SW 1271 (cell line): ENCODE data around the gene DUSP9.
"Not testable (repeated sequence)": the region's sequence is repeated elsewhere in the genome, so short reads cannot be mapped to it uniquely, and the experiment has no call there.

Source experiments
- DNase-seq, 2 experiments: peaks; one replicate each; lab custom pipeline; 2025; lab: John Stamatoyannopoulos, UW

The DUSP9 gene

GRCh38 chrX:153646620-153647373, at the start of gene DUSP9:
Gene DUSP9, plus strand, starts transcription at chrX:153647203. Its CDS starts 751 bp downstream, at chrX:153647954.
- DNase-seq = peak in 1 of 2 experiments; percentile 11

GRCh38 chrX:153598541-153599191, 48.3 kb upstream of the DUSP9 start, which contains the start of gene CCNQ:
Gene CCNQ, minus strand, starts transcription at chrX:153599139. Its CDS starts 66 bp downstream, at chrX:153599073.
- DNase-seq = no peak

- peak; percentile 42 to 80 for DNase-seq
Observed at GRCh38 chrX:153599192-153600031, 47.6 kb upstream of the DUSP9 start.

GRCh38 chrX:153600032-153600373, 47.0 kb upstream of the DUSP9 start:
- DNase-seq = no peak

GRCh38 chrX:153600921-153601320, 46.1 kb upstream of the DUSP9 start:
- DNase-seq = no peak

- DNase-seq = no peak
Observed at GRCh38 chrX:153601511-153602110, 45.4 kb upstream of the DUSP9 start.

- no peak for DNase-seq
Observed at GRCh38 chrX:153602601-153603000, 44.4 kb upstream of the DUSP9 start.

- no peak for DNase-seq
Observed at GRCh38 chrX:153603131-153603656, 43.8 kb upstream of the DUSP9 start.

- DNase-seq = not testable (repeated sequence)
Observed at GRCh38 chrX:153604666-153605380, 42.2 kb upstream of the DUSP9 start.

GRCh38 chrX:153606503-153606902, 40.5 kb upstream of the DUSP9 start:
- DNase-seq = no peak

GRCh38 chrX:153608376-153608775, 38.6 kb upstream of the DUSP9 start:
- DNase-seq = no peak

GRCh38 chrX:153608806-153609205, 38.2 kb upstream of the DUSP9 start:
- no peak for DNase-seq

GRCh38 chrX:153609917-153610835, 36.8 kb upstream of the DUSP9 start:
- peak in 1 of 2 experiments; percentile 22 for DNase-seq

- no peak for DNase-seq
Observed at GRCh38 chrX:153610836-153611213, 36.2 kb upstream of the DUSP9 start.

- DNase-seq = no peak
Observed at GRCh38 chrX:153611298-153612095, 35.5 kb upstream of the DUSP9 start.

GRCh38 chrX:153612413-153612812, 34.6 kb upstream of the DUSP9 start:
- no peak for DNase-seq

GRCh38 chrX:153614818-153615217, 32.2 kb upstream of the DUSP9 start:
- DNase-seq = no peak

GRCh38 chrX:153620576-153620975, 26.4 kb upstream of the DUSP9 start:
- DNase-seq = no peak

- DNase-seq = no peak
Observed at GRCh38 chrX:153621949-153622598, 24.9 kb upstream of the DUSP9 start.
